IPS-18c (cell line): ENCODE results near the gene RTTN.

ENCODE experiments used
- H3K4me3 ChIP-seq: 2 replicates; pipeline ENCODE4 v1.7.0; 2013; ENCODE audit warnings: low read depth, mild to moderate bottlenecking, low read length, moderate library complexity; ENCODE audit not compliant: insufficient read depth
- H3K9me3 ChIP-seq: one replicate; pipeline ENCODE4 v1.6.1; 2013; ENCODE audit warnings: mild to moderate bottlenecking, low read length, moderate library complexity; ENCODE audit not compliant: control insufficient read depth, insufficient read depth

Gene RTTN

DNA sequence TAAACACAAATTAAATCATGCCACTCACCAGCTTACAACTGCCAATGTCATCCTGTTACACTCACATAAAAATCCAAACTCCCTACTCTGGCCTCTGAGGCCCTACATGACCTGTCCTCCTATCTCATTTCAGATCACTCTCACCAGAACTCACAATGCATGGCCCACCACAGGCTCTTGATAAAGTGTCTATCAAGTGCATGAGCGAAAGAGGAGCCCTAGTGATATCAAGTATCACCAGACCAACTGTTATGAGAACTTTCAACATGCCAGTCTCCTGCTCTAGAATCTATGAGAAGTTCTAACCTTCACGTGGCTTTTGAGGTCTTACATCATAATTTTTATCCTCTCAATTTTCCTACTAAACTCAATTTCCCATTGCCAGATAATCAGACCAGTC lies 181.4 kb downstream of the RTTN start:
- Histone ChIP-seq H3K4me3 (no peak overlapping the region), H3K9me3 (no peaks in the 10 kb centered on the region)

DNA sequence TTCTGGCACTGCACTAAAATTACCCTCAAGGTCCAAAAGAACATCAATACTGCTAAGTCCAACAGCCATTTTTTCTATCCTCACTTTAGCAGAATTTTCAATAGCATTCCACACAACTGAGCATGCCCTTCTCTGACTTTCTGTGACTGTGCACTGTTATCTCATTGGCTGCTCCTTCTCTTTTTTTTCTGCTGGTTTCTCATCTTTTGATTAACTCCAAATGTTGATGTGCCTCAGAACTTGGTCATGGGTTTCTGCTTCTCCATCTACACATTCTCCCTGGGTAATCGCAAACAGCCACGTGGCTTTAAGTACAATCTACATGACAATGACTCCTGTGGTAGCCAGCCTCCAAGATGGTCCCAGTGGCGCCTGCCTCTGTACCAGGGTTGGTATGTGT lies 182.9 kb downstream of the RTTN start:
- Histone ChIP-seq H3K9me3 (no peaks in the 10 kb centered on the region), H3K4me3 (no peak overlapping the region)

- no peak overlapping the region for H3K4me3 ChIP-seq
- H3K9me3 ChIP-seq, result no peaks in the 10 kb centered on the region
These were observed 184.0 kb downstream of the RTTN start for GRCh38 chr18:70021498-70021897.

DNA sequence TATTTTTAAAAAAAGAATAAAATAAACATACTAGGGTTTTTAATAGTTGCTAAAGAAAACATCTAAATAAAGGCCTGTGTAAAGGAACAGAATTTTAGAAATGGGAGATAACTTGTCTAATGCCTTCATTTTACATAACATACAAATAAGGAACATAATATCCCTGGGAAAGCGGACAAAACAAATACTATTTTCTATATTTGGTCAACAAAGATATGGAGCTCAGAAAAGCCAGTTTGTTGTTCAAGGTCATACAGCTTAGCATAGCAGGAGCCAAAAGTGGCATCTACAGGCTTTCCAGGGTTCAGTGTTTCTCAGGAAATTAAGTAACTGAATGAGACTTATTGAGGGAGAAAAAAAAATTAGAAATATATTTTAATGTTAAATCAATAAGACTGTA lies 184.4 kb downstream of the RTTN start:
- no peaks in the 10 kb centered on the region for H3K9me3 ChIP-seq
- H3K4me3 ChIP-seq, result no peak overlapping the region

- no peaks in the 10 kb centered on the region for H3K9me3 ChIP-seq
- no peak overlapping the region for H3K4me3 ChIP-seq
These were observed 185.5 kb downstream of the RTTN start for GRCh38 chr18:70019991-70020390.

DNA sequence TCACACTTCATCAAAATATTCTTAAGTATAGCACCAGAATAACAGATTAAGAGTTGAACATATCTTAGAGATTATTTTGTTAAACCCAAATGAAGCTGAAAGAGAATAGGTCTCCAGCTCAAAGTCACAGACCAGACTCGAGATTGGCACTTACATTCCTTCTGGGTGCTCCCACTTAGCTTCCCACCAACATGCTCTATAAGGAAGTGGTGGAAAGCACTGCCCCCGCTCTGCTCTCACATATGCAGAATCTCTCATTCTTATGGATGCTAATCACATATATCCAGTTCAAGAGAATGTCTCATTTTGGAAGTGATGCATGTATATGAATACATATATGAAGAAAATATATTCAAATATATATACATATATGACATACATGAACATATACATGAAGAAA lies 186.4 kb downstream of the RTTN start:
- H3K4me3 ChIP-seq, result no peak overlapping the region
- H3K9me3 ChIP-seq, result no peaks in the 10 kb centered on the region

DNA sequence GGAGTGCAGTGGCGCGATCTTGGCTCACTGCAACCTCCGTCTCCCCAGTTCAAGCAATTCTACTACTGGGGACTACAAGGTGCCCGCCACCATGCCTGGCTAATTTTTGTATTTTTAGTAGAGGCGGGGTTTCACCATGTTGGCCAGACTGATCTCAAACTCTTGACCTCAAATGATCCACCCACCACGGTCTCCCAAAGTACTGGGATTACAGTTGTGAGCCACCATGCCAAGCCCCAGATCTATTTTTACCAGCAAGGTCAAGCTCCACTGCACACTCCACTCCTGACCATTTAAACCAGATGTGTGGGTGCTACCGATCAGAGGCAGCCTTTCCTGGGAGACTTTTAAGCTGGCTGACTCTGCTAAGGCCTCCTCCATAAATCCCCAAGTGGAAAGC lies 190.4 kb downstream of the RTTN start:
- Histone ChIP-seq H3K4me3 (no peak overlapping the region), H3K9me3 (no peaks in the 10 kb centered on the region)

DNA sequence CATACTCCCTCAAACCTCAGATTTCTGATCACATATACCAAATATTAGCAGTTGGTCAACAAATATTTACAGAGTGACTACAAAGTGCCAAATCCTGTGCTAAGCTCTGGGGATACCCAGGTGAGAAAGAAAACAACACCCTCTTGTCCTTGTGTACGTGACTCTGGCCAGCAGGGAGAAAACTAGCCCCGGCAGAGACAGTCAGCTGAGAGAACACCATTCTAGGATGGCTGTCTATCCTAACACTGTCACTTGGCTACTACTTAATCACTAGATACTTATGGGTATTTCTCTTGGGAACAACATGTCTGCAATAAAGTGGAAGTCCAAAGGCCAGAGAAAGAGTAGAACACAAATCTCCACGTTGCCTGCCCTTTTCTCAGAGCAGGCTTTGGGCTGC lies 199.9 kb downstream of the RTTN start:
- Histone ChIP-seq H3K4me3 (no peak overlapping the region), H3K9me3 (no peaks in the 10 kb centered on the region)

DNA sequence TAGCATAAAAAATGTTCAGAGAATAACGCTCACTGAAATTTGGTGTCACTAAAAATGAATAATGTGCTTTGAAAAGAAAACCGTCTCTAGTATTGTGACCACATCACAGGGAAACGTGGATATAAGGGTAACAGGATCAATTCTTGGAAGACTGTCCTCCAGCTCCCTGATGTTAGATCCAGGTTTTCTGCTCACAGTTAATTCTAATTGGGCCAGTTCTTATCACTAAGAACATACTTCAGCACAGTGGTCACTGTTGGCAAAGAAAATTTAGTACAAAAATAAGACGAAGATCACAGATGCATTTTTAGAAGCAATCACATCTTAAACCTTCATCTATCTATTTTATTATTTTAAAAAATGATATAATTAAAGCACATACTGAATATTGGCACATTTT lies 200.8 kb downstream of the RTTN start:
- no peak overlapping the region for H3K4me3 ChIP-seq

GRCh38 chr18:69999656-70000055 lies 205.8 kb downstream of the RTTN start:
- H3K4me3 ChIP-seq, result no peak overlapping the region

More for the DNA sequence above, 200.8 kb downstream of the RTTN start:
- no peaks in the 10 kb centered on the region for H3K9me3 ChIP-seq

GRCh38 chr18:69998523-69998987 lies 206.9 kb downstream of the RTTN start:
- no peak overlapping the region for H3K4me3 ChIP-seq
- H3K9me3 ChIP-seq, result no peaks in the 10 kb centered on the region

More at GRCh38 chr18:69999656-70000055, 205.8 kb downstream of the RTTN start:
- H3K9me3 ChIP-seq, result no peaks in the 10 kb centered on the region

DNA sequence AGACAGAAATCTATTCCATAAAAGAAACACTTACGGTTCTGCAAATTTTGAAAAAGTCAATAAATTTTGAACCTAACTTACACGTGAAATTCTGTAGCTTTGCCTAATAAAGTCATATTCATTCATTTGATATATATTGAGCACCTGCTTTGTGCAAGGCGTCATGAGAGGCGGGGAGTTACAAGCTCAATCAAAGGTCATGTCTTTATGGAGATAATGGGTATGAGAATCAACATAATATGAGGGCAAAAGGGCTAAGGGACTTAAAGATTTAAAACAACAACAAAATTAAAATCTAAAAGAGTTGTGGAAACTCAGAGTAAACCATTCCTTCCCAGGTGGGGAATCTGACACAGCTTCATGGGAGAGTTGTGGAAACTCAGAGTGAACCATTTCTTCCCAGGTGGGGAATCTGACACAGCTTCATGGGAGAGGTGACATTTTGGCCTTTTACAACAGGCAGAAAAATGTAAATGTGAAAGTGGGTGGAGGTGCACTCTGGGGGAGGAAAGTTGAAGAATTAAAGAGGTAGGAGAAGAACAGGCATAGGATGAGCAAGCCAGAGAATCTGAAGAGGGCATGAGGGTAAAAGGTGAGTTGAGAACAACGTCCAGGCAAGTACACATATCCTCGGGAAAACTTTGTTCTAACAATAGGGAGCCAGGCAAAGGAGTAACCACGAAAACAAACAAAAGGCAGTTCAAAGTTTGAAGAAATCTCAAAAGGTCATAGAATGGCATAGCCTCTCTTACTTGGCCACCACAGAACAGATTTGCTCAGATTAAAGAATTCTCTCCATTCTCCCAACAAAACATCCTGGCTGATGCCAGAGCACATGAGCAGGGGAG lies 208.3 kb downstream of the RTTN start:
- Histone ChIP-seq H3K4me3 (no peak overlapping the region), H3K9me3 (no peaks in the 10 kb centered on the region)

DNA sequence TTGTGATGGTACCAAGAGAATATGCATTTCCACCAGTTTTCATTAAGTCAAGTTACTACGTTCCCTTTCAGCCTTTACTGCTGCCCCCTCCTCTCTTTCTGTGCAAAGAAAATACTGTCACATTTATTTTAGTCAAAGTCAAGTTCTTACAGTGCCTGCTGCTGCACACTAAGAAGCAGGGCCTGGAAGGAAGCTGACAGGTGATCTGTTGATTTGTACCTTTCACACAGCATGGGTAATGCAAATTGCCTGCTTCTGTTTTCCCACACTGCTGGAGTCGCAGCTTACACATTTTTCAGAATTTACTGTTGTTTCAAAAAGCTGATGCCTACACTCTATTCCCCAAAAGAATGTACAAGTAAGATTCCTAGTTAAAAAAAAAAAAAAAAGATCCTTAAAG lies 209.1 kb downstream of the RTTN start:
- no peaks in the 10 kb centered on the region for H3K9me3 ChIP-seq
- H3K4me3 ChIP-seq, result no peak overlapping the region

DNA sequence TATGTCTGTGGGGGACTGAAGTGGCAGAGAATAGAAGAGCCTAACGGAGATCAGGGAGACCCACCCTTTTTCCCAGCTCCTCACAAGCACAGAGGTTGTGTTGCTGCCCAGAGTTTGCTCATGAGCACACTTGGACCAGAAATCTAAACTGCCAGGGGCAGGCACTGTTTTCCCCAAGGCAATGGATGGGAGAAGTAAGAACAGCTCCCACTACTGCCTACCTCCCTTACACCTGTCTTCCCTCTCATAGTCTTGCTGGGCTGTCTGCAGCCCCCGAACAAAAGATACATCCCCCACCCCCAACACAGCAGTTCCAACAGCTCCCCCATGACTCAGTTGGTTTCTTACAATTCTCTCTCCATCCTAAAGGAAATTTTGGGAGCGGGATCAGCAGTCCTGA lies 209.7 kb downstream of the RTTN start:
- Histone ChIP-seq H3K4me3 (no peak overlapping the region), H3K9me3 (no peaks in the 10 kb centered on the region)

DNA sequence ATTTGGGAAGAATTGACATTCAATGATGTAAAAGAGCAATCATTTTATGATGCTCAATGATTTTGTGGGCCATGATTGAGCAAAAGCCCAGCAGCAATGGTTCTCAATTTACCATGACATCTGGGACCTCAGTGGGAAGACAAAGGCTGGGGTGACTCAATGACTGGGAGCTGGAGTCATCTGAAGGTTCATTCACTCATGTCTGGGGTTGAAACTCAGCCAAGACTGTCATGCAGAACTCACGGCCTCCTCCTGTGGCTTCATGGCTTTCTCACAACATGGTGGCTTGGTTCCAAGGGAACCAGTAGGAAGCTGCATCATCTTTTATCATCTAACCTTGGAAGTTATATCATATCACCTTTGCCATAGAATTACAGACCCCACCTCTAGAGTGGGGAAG lies 212.7 kb downstream of the RTTN start:
- H3K4me3 ChIP-seq, result no peak overlapping the region
- H3K9me3 ChIP-seq, result no peaks in the 10 kb centered on the region

GRCh38 chr18:69987870-69988269 lies 217.6 kb downstream of the RTTN start:
- no peak overlapping the region for H3K4me3 ChIP-seq
- peaks cover 2% of the 10 kb centered on the region for H3K9me3 ChIP-seq

DNA sequence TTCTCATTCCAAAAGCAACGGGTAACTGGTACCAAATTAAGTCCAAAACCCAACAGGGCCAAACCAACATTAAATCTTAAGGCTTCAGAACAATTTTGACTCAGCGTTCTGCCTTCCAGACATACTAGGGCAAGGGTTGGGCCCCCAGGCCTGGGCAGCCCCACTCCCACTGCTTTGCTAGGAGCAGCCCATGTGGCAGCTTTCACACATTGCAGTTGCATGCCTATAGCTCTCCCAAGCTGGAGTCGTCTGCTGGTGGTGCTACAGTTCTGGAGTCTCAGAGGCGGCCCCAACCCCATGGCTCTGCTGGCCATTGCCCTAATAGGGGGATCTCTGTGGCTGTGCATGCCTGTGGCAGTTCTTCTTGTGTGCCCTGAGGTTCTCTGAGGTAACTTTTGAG lies 220.2 kb downstream of the RTTN start:
- Histone ChIP-seq H3K9me3 (peaks cover 2% of the 10 kb centered on the region), H3K4me3 (no peak overlapping the region)

DNA sequence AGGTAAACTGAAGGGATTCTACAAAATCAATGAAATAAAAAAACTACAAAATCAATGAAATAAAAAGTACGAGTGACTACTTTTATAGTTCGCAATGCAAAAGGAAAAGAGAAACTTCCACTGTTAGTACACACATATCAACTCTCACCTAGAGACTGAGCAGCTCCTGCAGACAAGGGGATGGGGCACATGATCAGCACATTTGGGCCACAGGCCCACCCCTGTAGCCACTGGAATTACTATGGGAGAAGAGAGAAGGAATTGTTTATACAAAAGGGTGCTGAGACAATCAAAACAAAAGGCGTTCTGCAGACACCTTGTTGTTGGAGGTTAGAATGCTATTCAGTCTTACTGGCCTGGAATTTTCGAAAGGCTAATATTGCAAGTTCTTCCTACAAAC lies 223.1 kb downstream of the RTTN start:
- Histone ChIP-seq H3K4me3 (no peak overlapping the region), H3K9me3 (peaks cover 2% of the 10 kb centered on the region)

DNA sequence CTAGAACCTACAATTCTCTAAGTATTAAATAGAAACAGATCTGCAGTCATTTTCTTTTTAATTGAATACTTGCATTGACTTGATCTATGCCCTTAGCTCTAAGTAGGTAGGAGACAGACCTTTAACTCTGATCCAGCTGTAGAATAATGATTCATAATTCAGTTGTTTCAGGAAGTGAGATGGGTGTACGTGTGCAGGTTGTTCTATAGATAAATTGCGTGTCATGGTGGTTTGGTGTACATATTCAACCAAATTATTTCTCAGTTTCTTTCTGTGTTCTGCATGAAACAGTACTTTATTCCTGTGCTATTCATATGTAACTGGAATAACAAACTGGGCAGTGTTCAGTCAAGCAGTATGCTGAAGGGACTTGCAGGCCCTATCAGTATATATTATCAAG lies 223.5 kb downstream of the RTTN start:
- Histone ChIP-seq H3K4me3 (no peak overlapping the region), H3K9me3 (peaks cover 2% of the 10 kb centered on the region)
